Colonic mucosa (tissue), 4 donors: ENCODE data around the gene COX19. TPM values are rescaled to one million over a fixed set of nuclear protein-coding genes. Genes with fewer than 3 reads are reported as not detected.
"Not testable (repeated sequence)": the region's sequence is repeated elsewhere in the genome, so short reads cannot be mapped to it uniquely, and the experiment has no call there.

Experiments used
- DNase-seq: peaks from one replicate; pipeline ENCODE4 v3.0.0-alpha.2; 2020
- H3K27ac ChIP-seq: fragments of 200-600 bp; one replicate; pipeline ENCODE4 v1.8.0; 2021
- H3K27me3 ChIP-seq: fragments of 200-600 bp; one replicate; pipeline ENCODE4 v1.8.0; 2021
- H3K36me3 ChIP-seq: fragments of 200-600 bp; one replicate; pipeline ENCODE4 v1.8.0; 2021
- H3K4me1 ChIP-seq: fragments of 200-600 bp; one replicate; pipeline ENCODE4 v1.8.0; 2021; ENCODE audit warnings: mild to moderate bottlenecking
- H3K4me3 ChIP-seq: fragments of 200-600 bp; one replicate; pipeline ENCODE4 v1.8.0; 2021
- H3K9ac ChIP-seq, 2 donors: one replicate each; pipeline ENCODE4 v1.7.0; 2013; ENCODE audit warnings: control low read depth in 2 of 2, low read depth in 2 of 2, low read length in 2 of 2
- H3K9me3 ChIP-seq: fragments of 200-600 bp; one replicate; pipeline ENCODE4 v1.8.0; 2021
- CTCF ChIP-seq: fragments of 200-600 bp; IDR thresholded peaks from one replicate; pipeline ENCODE4 v1.8.0; 2022; ENCODE audit warnings: antibody characterized with exemption, mild to moderate bottlenecking
- intact Hi-C: fragments of 100-400 bp; cut with DNase I; formaldehyde crosslinking; loops from one replicate; pipeline ENCODE4 v1.14.1; 2022
- total RNA-seq, 2 donors: library from RNA; stranded (reverse); fragmentation: NEBNext Ultra II Directional in 1 of 2; extraction: Animal tissue kit (Norgen Biotek cat#: 25700) in 1 of 2; gene quantifications; one replicate each; pipeline ENCODE4 v1.2.1, GENCODE V29; 2021
- donor health status: healthy.
- donor health status: DM: no; HTN: no; CAD: no.
- donor health status: DM: no; HTN: no; CAD: no.

Gene COX19
- total RNA-seq, 2 donors from 2014 or later: 11.6 to 16.5 TPM

- Histone ChIP-seq H3K4me3 (no peak overlapping the region), H3K9ac (no peak overlapping the region), H3K4me1 (peaks cover 4% of the 10 kb centered on the region), H3K9me3 (no peaks in the 10 kb centered on the region), H3K27me3 (no peaks in the 10 kb centered on the region), H3K27ac (no peak overlapping the region), H3K36me3 (no peaks in the 10 kb centered on the region)
- no peak for DNase-seq
- intact Hi-C loops: no loop called here
- no peak for TF ChIP-seq CTCF
Measured at GRCh38 chr7:960269-960871, 15.0 kb downstream of the COX19 start.

- H3K36me3 ChIP-seq, H3K9ac ChIP-seq, H3K9me3 ChIP-seq, H3K27me3 ChIP-seq, DNase-seq, H3K27ac ChIP-seq, H3K4me3 ChIP-seq, intact Hi-C loops, H3K4me1 ChIP-seq: not testable (repeated sequence)
Measured at GRCh38 chr7:959740-960139, 15.6 kb downstream of the COX19 start.

GRCh38 chr7:959271-959670 lies 16.1 kb downstream of the COX19 start:
- TF ChIP-seq CTCF: no peak
- H3K4me1 ChIP-seq: peaks cover 4% of the 10 kb centered on the region
- no peak overlapping the region for H3K27ac ChIP-seq
- no peaks in the 10 kb centered on the region for H3K9me3 ChIP-seq
- no peaks in the 10 kb centered on the region for H3K27me3 ChIP-seq
- intact Hi-C loops: no loop called here
- H3K4me3 ChIP-seq: no peak overlapping the region
- DNase-seq: no peak
- H3K36me3 ChIP-seq: no peaks in the 10 kb centered on the region
- no peak overlapping the region for H3K9ac ChIP-seq

GRCh38 chr7:958221-959200 lies 16.8 kb downstream of the COX19 start:
- no peak overlapping the region for H3K9ac ChIP-seq
- H3K4me3 ChIP-seq: no peak overlapping the region
- no peak for TF ChIP-seq CTCF
- intact Hi-C loops: no loop called here
- H3K9me3 ChIP-seq: no peaks in the 10 kb centered on the region
- peaks cover 4% of the 10 kb centered on the region for H3K4me1 ChIP-seq
- no peaks in the 10 kb centered on the region for H3K36me3 ChIP-seq
- H3K27me3 ChIP-seq: no peaks in the 10 kb centered on the region
- no peak overlapping the region for H3K27ac ChIP-seq
- DNase-seq: no peak

GRCh38 chr7:957418-958220 lies 17.7 kb downstream of the COX19 start:
- intact Hi-C loops: no loop called here
- Histone ChIP-seq H3K4me1 (peaks cover 4% of the 10 kb centered on the region), H3K36me3 (no peaks in the 10 kb centered on the region), H3K27me3 (no peaks in the 10 kb centered on the region), H3K4me3 (no peak overlapping the region), H3K27ac (no peak overlapping the region), H3K9ac (no peak overlapping the region), H3K9me3 (no peaks in the 10 kb centered on the region)
- no peak for DNase-seq
- no peak for TF ChIP-seq CTCF
